Inflammatory macrophage treated with lipopolysaccharide for 1 hour (primary cell): Measurements from ENCODE around the gene ZNF626.
A peak's percentile ranks its signal among the peaks of the same experiment; 100 is the strongest.
"Not testable (repeated sequence)": the region's sequence is repeated elsewhere in the genome, so short reads cannot be mapped to it uniquely, and the experiment has no call there.

ENCODE experiments used
- DNase-seq, 2 donors: peaks; one replicate each; pipeline ENCODE4 v3.0.0-alpha.2; 2020 to 2022

ZNF626 gene

GRCh38 chr19:20661150-20661819, at the start of gene ZNF626:
TSS of gene ZNF626 (minus strand) at chr19:20661571. CDS start at chr19:20661446, 125 bp downstream.
- peak; percentile 75 to 87 for DNase-seq

- DNase-seq: no peak
Measured at GRCh38 chr19:20669263-20669662, 7.9 kb upstream of the ZNF626 start.

GRCh38 chr19:20667281-20667680, 5.9 kb upstream of the ZNF626 start:
- no peak for DNase-seq

- no peak for DNase-seq
Measured at GRCh38 chr19:20664901-20665781, 3.8 kb upstream of the ZNF626 start.

GRCh38 chr19:20664475-20664874, 3.1 kb upstream of the ZNF626 start:
- not testable (repeated sequence) for DNase-seq

- DNase-seq: no peak
Measured at GRCh38 chr19:20662421-20663105, 1.2 kb upstream of the ZNF626 start.

- no peak for DNase-seq
Measured at GRCh38 chr19:20660473-20661140, 764 bp downstream of the ZNF626 start.

GRCh38 chr19:20640545-20640944, 20.8 kb downstream of the ZNF626 start:
- DNase-seq: no peak

GRCh38 chr19:20640023-20640422, 21.3 kb downstream of the ZNF626 start:
- no peak for DNase-seq

- DNase-seq: not testable (repeated sequence)
Measured at GRCh38 chr19:20624560-20624959, 36.8 kb downstream of the ZNF626 start.

- no peak for DNase-seq
Measured at GRCh38 chr19:20616071-20616470, 45.3 kb downstream of the ZNF626 start.

- DNase-seq: not testable (repeated sequence)
Measured at GRCh38 chr19:20614971-20615370, 46.4 kb downstream of the ZNF626 start.

GRCh38 chr19:20612711-20613316, 48.6 kb downstream of the ZNF626 start:
- no peak for DNase-seq

- no peak for DNase-seq
Measured at GRCh38 chr19:20611866-20612265, 49.5 kb downstream of the ZNF626 start.

GRCh38 chr19:20607943-20608342, 53.4 kb downstream of the ZNF626 start:
- no peak for DNase-seq
